EL (cell line): Measurements from ENCODE around the gene PIK3CG.
"Not testable (repeated sequence)": the region's sequence is repeated elsewhere in the genome, so short reads cannot be mapped to it uniquely, and the experiment has no call there.

Experiments
- DNase-seq: peaks from one replicate; pipeline ENCODE4 v3.0.0-alpha.2; 2016

Gene PIK3CG

GRCh38 chr7:106865130-106866041 lies at the start of gene PIK3CG:
PIK3CG (plus strand) TSS chr7:106865282; CDS start chr7:106867562, 2,280 bp downstream.
- no peak for DNase-seq

DNA sequence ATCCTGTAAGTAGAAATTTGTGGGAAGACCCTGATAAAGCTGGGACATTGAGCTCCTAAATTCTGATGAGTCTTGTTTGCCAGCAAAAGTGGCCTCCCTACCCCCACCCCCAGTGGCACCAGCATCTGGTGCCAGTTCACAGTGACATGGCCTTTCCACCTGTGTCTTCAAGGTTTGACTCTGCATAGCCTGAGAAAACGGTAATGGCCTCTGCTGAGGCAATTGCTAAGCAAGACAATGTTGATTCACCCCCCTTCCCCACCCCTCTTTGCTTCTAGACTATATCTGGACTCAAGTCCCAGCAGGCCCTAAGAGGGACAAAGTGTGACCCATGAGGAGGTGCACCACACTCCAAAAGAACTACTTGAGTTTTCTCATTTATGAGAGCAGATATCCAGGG lies 48.0 kb upstream of the PIK3CG start:
- no peak for DNase-seq

DNA sequence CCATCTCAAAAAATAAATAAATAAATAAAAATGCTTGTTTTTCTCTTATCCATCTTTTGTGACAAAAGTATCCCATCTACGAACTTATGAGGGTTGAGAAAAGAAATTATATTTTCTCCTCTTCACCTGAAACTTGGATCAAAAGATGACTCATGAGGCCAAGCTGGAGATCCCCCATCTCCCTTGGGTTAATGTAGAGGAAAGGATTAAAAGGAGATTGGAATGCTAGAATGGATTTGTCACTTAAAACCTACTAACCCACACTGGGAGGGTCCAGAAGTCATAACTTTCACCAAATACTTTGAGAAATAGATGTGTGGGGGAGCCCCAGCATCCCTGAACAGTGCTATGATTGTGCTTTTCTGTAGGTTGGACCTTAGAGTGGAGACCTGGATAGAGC lies 46.3 kb upstream of the PIK3CG start:
- DNase-seq, result no peak

DNA sequence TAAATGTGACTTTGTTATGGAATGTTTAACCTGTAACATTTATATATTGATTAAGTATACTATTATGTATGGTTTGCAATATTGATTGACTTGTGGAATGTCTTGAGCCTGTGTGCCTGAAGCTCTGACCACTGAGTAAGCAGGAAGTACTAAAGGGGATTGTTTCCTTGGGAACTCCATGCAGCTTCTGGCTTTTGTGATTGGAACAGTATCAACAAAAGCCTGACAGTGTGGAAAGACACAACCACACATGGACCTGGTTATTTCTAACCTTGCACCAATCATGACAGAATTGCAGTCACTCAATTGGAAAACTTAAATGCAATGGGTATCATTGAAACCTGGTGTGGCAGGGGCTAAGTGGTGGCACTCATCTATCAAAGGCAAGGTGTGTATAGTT lies 45.5 kb upstream of the PIK3CG start:
- no peak for DNase-seq

DNA sequence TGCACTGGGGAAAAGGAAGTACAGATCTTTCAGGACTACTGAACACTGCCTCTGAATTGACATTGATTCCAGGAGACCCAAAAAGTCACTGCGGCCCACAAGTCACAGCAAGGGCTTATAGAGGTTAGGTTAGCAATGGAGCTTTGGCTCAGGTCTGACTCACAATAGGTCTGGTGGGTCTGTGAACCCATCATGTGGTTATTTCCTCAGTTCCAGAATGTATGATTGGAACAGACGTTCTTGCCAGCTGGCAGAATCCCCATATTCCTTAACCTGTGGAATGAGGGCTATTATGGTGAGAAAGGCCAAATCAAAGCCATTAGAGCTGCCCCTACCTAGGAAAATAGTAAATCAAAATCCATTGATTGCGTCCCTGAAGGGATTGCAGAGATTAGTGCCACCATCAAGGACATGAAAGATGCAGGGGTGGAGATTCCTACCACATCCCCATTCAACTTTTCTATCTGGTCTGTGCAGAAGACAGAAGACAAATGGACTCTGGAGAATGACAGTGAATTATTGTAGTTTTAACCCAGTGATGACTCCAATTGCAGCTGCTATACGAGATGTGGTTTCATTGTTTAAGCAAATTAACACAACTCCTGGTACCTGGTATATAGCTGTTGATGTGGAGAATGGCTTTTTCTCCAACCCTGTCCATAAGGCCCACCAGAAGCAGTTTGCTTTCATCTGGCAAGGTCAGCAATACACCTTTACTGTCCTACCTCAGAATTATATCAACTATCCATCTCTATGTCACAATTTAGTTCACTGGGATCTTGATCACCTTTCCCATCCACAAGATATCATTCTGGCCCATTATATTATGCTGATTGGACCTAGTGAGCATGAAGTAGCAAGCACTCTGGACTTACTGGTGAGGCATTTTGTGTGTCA lies 44.5 kb upstream of the PIK3CG start:
- DNase-seq, result no peak

DNA sequence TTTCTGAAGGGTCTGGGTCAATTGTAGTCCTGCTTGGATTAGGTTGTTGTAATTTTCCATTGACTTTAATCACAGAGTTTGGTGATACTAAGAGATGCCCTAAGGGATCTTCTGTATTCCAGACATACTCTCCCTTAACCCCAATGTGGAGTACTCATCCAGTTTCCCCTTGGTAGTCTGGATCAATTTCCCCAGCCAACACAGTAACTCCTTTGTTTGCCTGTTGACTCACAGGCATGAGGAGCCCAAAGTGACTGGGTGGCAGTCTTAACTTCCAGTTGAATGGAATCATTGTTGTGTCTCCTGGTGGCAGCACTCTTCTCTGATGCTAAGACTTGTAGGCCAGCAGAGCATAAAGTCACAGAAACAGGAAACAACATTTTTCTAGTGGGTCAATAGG lies 41.5 kb upstream of the PIK3CG start:
- DNase-seq, result no peak

DNA sequence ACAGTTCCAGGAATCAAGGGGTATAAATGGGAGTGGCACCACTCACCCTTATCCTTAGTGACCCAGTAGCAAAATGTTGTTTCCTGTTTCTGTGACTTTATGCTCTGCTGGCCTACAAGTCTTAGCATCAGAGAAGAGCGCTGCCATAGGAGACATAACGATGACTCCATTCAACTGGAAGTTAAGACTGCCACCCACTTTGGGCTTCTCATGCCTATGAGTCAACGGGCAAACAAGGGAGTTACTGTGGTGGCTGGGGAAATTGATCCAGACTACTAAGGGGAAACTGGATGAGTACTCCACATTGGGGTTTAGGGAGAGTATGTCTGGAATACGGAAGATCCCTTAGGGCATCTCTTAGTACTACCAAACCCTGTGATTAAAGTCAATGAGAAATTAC lies 40.6 kb upstream of the PIK3CG start:
- DNase-seq, result peak; percentile 61

DNA sequence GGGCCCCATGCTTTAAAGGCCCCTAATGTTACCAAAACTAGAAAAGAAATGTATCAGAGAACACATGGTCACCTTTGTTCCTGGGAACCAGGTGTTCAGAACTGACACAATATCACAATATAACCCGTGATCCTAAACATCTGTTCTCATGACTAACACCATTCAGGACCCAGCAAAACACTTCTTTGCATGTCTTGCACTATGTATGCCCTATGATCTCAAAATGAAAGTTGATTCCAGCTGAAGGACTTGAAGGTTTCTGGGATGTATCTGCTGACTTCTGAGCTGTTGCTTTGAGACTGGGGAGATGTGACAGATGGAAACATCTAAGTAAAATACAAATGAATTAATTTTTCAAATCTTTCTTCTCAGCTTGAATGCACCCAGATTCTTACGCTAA lies 37.5 kb upstream of the PIK3CG start:
- DNase-seq, result no peak

GRCh38 chr7:106829496-106829895 lies 35.6 kb upstream of the PIK3CG start:
- no peak for DNase-seq

GRCh38 chr7:106830896-106831295 lies 34.2 kb upstream of the PIK3CG start:
- not testable (repeated sequence) for DNase-seq

DNA sequence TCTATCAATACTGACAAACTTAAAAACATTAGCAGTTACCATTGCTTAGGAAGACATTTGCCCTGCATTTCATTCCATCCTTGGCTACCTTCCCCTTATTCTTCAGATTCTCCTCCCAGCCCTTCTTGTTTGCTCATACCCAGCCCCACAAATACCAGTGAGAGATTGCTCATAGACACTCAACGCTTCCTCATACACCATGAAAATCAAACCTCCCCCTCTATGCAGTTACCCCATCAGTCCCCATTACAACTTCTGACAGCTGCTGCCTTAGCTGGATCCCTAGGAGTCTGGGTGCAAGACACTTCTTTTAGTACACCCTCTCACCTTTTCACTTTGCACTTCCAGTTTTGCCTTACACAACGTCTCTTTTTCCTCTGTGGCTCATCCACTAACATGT lies 28.3 kb upstream of the PIK3CG start:
- DNase-seq, result no peak

DNA sequence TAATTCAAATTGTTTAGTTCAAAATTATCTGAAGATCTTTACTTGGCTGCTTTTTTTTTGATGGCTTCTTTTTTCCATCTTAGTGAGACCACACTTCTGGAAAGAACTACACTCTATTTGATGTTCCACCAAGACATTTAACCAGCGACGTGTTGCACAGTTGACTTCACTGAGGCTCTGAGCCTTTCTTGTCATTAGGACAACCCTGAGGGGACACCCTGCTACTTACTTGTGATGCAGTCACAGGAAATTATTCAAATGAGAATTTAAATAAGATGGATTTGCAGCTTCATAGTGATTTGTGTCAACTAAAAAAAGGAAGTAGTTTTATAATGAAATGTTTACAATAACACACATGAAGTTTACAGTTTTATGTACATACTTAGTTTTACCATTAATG lies 25.6 kb upstream of the PIK3CG start:
- no peak for DNase-seq

- DNase-seq, result peak; percentile 84
Observed at GRCh38 chr7:106840342-106840741, 24.7 kb upstream of the PIK3CG start.

- DNase-seq, result peak; percentile 21
Observed at GRCh38 chr7:106841896-106842390, 23.1 kb upstream of the PIK3CG start.

DNA sequence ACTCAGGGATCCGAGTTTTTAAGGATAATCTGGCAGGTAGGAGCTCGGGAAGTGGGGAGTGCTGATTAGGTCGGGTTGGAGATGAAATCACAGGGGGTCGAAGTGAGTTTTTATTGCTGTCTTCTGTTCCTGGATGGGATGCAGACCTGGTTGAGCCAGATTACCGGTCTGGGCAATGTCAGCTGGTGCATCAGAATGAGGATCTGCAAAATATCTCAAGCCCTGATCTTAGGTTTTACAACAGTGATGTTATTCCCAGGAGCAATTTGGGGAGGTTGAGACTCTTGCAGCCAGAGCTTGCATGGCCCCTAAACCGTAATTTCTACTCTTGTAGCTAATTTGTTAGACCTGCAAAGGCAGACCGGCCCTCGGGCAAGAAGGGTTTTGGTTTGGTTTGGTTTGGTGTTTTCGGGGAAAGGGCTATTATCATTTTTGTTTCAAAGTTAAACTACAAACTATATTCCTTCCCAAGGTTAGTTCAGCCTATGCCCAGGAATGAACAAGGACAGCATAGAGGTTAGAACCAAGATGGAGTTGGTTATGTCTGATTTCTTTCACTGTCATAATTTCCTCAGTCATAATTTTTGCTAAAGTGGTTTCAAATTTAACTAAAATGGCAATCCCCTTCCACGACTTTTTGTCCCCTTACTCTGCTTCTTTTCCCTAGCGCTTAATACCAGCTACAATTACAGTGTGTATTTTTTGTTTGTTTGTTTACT lies 20.6 kb upstream of the PIK3CG start:
- no peak for DNase-seq

DNA sequence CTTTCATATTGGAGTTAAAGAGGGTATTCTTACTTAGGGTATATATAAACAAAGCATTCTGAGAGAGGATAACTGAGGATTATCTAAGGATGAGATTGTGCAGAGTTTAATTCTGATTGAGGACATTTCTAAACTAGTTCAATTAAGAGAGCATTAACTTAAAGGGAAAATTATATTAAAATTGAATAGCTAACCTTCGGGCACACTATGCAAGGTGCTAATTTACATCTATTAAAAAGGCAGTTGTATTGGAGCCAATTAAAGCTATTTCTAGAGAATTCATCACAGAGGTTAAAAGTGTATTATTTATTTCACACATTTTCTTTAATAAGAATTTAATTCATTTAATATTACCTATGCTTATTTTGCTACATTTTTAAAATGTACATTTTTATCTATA lies 17.0 kb upstream of the PIK3CG start:
- DNase-seq, result no peak

GRCh38 chr7:106848851-106849442 lies 16.1 kb upstream of the PIK3CG start:
- peak; percentile 90 for DNase-seq

DNA sequence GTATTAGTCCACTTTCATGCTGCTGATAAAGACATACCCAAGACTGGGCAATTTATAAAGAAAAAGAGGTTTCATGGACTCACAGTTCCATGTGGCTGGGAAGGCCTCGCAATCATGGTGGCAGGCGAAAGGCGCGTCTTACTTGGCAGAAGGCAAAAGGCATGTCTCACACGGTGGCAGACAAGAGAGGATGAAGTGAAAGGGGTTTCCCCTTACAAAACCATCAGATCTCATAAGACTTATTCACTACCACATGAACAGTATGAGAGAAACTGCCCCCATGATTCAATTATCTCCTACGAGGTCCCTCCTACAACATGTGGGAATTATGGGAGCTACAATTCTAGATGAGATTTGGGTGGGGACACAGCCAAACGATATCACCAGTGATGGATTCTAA lies 13.4 kb upstream of the PIK3CG start:
- not testable (repeated sequence) for DNase-seq

GRCh38 chr7:106853250-106853908 lies 11.7 kb upstream of the PIK3CG start:
- DNase-seq, result no peak

GRCh38 chr7:106855540-106856132 lies 9.4 kb upstream of the PIK3CG start:
- no peak for DNase-seq
